OCI-LY3 (cell line): ENCODE measurements around the gene PAPSS2.

Experiments used
- EZH2phosphoT487 ChIP-seq: fragments of 200-600 bp; shearing (Covaris generic); IDR thresholded peaks from 2 replicates; pipeline ENCODE4 v1.6.1; 2018; ENCODE audit warnings: antibody characterized with exemption, mixed run types, low read depth
- TF ChIP-seq, protein P1 (sequence below): fragments of 200-600, 300-600 bp; sonication (generic); IDR thresholded peaks from 2 replicates; pipeline ENCODE4 v1.5.1; 2014; ENCODE audit warnings: antibody characterized with exemption, low read length, low read depth

DNA sequence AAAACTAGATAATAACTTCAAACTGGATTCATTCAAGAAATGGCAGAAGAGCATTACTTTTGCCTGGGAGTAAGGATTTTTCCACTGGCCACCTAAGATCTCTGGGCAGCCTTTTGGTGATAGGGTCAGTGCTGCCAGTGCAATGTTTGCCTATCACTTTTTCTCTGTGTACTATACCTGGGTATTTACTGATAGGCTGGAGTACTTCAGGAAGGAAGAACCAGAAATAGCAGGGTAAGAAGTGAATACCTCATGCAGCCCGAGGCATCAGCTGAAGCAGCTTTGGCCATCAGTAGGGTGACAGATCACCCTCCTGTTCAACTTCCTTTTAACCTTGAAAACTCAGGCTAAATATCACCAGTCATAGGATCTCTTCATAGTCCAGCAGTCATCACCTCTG lies 5.5 kb upstream of the PAPSS2 start:
- TF ChIP-seq, protein P1, sequence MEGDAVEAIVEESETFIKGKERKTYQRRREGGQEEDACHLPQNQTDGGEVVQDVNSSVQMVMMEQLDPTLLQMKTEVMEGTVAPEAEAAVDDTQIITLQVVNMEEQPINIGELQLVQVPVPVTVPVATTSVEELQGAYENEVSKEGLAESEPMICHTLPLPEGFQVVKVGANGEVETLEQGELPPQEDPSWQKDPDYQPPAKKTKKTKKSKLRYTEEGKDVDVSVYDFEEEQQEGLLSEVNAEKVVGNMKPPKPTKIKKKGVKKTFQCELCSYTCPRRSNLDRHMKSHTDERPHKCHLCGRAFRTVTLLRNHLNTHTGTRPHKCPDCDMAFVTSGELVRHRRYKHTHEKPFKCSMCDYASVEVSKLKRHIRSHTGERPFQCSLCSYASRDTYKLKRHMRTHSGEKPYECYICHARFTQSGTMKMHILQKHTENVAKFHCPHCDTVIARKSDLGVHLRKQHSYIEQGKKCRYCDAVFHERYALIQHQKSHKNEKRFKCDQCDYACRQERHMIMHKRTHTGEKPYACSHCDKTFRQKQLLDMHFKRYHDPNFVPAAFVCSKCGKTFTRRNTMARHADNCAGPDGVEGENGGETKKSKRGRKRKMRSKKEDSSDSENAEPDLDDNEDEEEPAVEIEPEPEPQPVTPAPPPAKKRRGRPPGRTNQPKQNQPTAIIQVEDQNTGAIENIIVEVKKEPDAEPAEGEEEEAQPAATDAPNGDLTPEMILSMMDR: no peak
- TF ChIP-seq EZH2phosphoT487: no peak
